Measurements from ENCODE around the gene ROBO1. TPM values are rescaled to one million over a fixed set of nuclear protein-coding genes. Genes with fewer than 3 reads are reported as not detected.

ROBO1 gene
- total and polyA plus RNA-seq, 2 of the 13 experiments (the other 11 are each of a cell fraction or from before 2014, with no cell fraction given): 52.2 to 71.0 TPM

GRCh38 chr3:79421273-79421672, 346.5 kb downstream of the ROBO1 start:
- no peak for DNase-seq (ENCODE audit: low spot score)
- Histone ChIP-seq H3K27me3 (ENCODE audit: control insufficient read depth in 1 of 2, insufficient read depth in 2 of 2, low read length in 2 of 2) (no peaks in the 10 kb centered on the region), H4K20me1 (ENCODE audit: insufficient read depth, low read length) (no peaks in the 10 kb centered on the region), H3K36me3 (replicated peaks in 1 of 2; ENCODE audit: control insufficient read depth in 1 of 2, insufficient read depth in 2 of 2, low read length in 2 of 2) (no peaks in the 10 kb centered on the region), H3K4me1 (ENCODE audit: insufficient read depth, low read length) (no peaks in the 10 kb centered on the region), H3K4me2 (ENCODE audit: low read depth, low read length) (no peak overlapping the region), H2AFZ (ENCODE audit: low read length) (no peak overlapping the region), H3K4me3 (replicated peaks in 1 of 3; ENCODE audit: insufficient read depth in 1 of 3, low read depth in 2 of 3, low read length in 3 of 3) (no peak overlapping the region), H3K9ac (ENCODE audit: insufficient read depth, low read depth, low read length) (no peak overlapping the region), H3K79me2 (ENCODE audit: insufficient read depth, low read length) (no peaks in the 10 kb centered on the region), H3K9me3 (ENCODE audit: low read length) (no peaks in the 10 kb centered on the region), H3K27ac (ENCODE audit: extremely low read length, insufficient read depth, low read length) (no peak overlapping the region)
- in situ Hi-C loops (cut with HindIII; ENCODE audit: extremely low pct_ligation_motif_present, low pct_unique_long_range_greater_than_20kb): no loop called here
- no peak for FAIRE-seq
- no peak for ATAC-seq
- no peak for TF ChIP-seq SP2 (CRISPR knock-in tag; IDR thresholded peaks at IDR 0.05)
- TF ChIP-seq BCLAF1 (IDR thresholded peaks at IDR 0.05): no peak
- TF ChIP-seq CREB1 (IDR thresholded peaks at IDR 0.05): no peak
- no peak for TF ChIP-seq CREB1 (CRISPR knock-in tag; IDR thresholded peaks at IDR 0.05)
- TF ChIP-seq ZNF343 (CRISPR knock-in tag; IDR thresholded peaks at IDR 0.05): no peak
- TF ChIP-seq CBX5 (CRISPR knock-in tag; IDR thresholded peaks at IDR 0.05; ENCODE audit: borderline replicate concordance): no peak
- no peak for TF ChIP-seq HOXA5 (CRISPR knock-in tag; IDR thresholded peaks at IDR 0.05)
- no peak for TF ChIP-seq ZNF570 (CRISPR knock-in tag; IDR thresholded peaks at IDR 0.05; ENCODE audit: borderline replicate concordance)
- TF ChIP-seq SCMH1 (CRISPR knock-in tag; IDR thresholded peaks at IDR 0.05; ENCODE audit: borderline replicate concordance): no peak
- TF ChIP-seq GATAD2A (CRISPR knock-in tag; IDR thresholded peaks at IDR 0.05): no peak
- no peak for TF ChIP-seq CERS6 (CRISPR knock-in tag; IDR thresholded peaks at IDR 0.05)
- no peak for TF ChIP-seq ZNF841 (CRISPR knock-in tag; IDR thresholded peaks at IDR 0.05; ENCODE audit: borderline replicate concordance)
- TF ChIP-seq ZNF720 (CRISPR knock-in tag; IDR thresholded peaks at IDR 0.05): no peak
- no peak for TF ChIP-seq ZNF713 (CRISPR knock-in tag; IDR thresholded peaks at IDR 0.05)
- TF ChIP-seq ZNF546 (CRISPR knock-in tag; conservative IDR thresholded peaks at IDR 0.05): no peak
- no peak for TF ChIP-seq POLR2AphosphoS5 (IDR thresholded peaks at IDR 0.05; ENCODE audit: low read depth, low read length)
- no peak for TF ChIP-seq DBP (CRISPR knock-in tag; IDR thresholded peaks at IDR 0.05; ENCODE audit: not compliant biosample characterization)
- no peak for TF ChIP-seq ZZZ3 (CRISPR knock-in tag; IDR thresholded peaks at IDR 0.05; ENCODE audit: borderline replicate concordance)
- no peak for TF ChIP-seq ZNF572 (CRISPR knock-in tag; IDR thresholded peaks at IDR 0.05)
- no TSS peak for BruUV-seq (replicated peaks)
- CTCF ChIA-PET (ENCODE audit: low intra/inter-chr PET ratio, low total read pairs): no interaction called here
- POLR2A ChIA-PET: no interaction called here
- WGBS (ENCODE audit: low lambda C conversion rate): 5% methylated on average over 2 of the region's 2 CpGs
- intact Hi-C loops (cut with micrococcal nuclease; ENCODE audit: unreplicated experiment): no loop called here
